Stimulated activated CD4-positive, alpha-beta T cell treated with anti-CD3 and anti-CD28 coated beads, TNF-alpha, amount 100 ng/mL, for 48 hours (primary cell): ENCODE results near the gene PI3.

Experiments
- DNase-seq, 3 donors: peaks; one replicate each; pipeline ENCODE4 v3.0.0-alpha.2; 2020; ENCODE audit warnings: low read depth in 3 of 3

PI3 gene

GRCh38 chr20:45187693-45188092 lies 13.0 kb downstream of the PI3 start:
- DNase-seq: no peak

DNA sequence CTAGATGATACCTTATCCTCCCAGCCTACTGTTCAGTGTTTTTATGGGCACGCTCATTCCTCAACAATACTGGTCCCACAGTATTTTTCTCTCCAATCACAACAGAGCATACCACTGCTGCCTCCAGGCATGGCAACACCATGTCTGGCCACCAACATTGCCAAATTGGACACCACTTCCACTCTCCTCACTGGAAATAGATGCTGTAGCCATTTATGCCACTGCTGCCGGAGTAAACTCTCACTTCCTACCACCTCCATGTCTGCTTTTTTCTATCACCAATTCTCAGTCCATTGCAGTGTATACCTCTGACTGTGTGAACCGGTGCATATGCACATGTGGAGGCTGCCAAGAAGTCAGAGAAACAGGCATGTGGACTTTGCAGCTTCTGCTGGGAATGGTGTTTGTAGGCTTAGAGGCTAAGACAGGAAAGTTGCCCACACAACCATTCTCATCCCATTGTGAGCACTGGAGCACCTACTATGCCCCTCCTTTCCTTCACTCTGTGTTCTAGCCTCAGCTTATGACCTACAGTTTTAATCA lies 14.4 kb downstream of the PI3 start:
- DNase-seq: no peak

GRCh38 chr20:45189861-45190260 lies 15.2 kb downstream of the PI3 start:
- no peak for DNase-seq

DNA sequence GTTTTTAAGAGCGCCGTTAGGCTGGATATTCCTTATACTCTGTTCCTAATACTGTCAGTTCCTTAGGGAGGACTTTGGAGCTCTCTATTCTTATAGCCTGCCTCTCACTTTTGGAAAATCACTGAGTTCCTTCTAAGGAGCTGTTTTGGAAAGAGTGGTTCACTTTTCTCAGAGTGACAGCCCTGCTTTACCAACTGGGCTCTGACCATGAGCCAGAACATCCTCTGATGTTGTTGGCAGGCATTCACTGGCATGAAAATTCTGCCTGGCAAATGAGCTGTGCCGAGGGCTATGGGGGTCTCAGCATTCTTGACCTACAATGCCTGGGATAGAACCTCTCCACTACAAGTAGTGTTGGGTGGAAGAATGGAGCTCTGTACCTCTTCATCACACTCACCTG lies 17.2 kb downstream of the PI3 start:
- no peak for DNase-seq

GRCh38 chr20:45193331-45193730 lies 18.6 kb downstream of the PI3 start:
- no peak for DNase-seq

GRCh38 chr20:45206725-45207124 lies 32.0 kb downstream of the PI3 start, which contains the start of gene SEMG1:
SEMG1 (plus strand) TSS chr20:45207033; CDS start chr20:45207054, 21 bp downstream.
- DNase-seq: no peak

- DNase-seq: no peak
These were observed 35.2 kb downstream of the PI3 start for GRCh38 chr20:45209924-45210323.

DNA sequence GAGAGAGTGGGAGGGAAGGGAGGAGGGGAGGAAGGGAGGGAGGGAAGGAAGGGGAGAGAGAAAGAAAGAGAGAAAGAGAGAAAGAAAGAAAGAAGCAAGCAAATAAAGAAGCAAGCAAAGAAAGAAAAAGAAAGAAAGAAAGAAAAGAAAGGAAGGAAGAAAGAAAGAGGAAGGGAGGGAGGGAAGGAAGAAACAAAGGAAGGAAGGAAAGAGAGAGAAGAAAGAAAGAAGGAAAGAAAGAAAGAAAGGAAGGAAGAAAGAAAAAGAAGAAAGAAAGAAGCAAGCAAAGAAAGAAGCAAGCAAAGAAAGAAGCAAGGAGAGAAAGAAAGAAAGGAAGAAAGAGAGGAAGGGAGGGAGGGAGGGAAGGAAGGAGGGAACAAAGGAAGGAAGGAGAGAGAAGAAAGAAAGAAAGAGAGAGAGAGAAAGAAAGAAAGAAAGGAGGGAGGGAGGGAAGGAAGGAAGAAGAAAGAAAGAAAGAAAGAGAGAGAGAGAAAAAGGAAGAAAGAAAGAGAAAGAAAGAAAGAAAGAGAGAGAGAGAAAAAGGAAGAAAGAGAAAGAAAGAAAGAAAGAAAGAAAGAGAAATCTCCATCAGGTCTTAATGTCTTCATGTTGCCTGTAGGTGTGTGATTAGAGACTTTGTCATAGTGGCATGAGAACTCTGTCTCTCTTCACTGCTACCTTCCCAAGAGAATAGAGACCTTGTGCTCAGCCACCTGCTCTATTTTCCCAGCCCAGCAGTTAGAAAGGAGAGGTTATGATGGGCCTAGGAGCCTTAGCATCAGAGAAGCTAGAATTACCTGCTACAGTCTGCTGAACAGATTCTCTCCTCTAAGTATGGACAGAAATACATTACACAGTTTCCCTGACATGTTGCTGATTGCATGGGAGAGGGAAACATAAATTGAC lies 37.1 kb downstream of the PI3 start:
- no peak for DNase-seq

- no peak for DNase-seq
These were observed 38.1 kb downstream of the PI3 start for GRCh38 chr20:45212836-45213235.

- DNase-seq: no peak
These were observed 43.4 kb downstream of the PI3 start for GRCh38 chr20:45218124-45218523.

- no peak for DNase-seq
These were observed 43.9 kb downstream of the PI3 start for GRCh38 chr20:45218636-45219035.

DNA sequence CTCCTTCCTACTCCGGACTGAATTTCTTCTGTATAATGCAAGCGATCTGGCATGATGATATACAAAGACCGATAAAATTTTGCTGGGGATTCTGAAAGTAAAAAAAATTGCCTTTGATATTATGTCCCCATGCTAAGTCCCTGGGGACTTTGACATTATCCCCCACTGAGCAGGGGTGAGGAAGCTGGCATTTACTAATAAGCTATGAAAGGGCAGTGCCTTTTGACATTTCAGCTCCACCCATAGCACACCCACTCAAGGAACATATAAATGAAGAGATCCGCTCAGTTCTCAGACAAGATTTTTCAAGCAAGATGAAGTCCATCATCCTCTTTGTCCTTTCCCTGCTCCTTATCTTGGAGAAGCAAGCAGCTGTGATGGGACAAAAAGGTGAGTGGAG lies 46.4 kb downstream of the PI3 start, which contains the start of gene SEMG2:
TSS of gene SEMG2 (plus strand) at position 298 of the 400 bp plus-strand sequence. CDS start at position 315, 17 bp downstream.
- no peak for DNase-seq

DNA sequence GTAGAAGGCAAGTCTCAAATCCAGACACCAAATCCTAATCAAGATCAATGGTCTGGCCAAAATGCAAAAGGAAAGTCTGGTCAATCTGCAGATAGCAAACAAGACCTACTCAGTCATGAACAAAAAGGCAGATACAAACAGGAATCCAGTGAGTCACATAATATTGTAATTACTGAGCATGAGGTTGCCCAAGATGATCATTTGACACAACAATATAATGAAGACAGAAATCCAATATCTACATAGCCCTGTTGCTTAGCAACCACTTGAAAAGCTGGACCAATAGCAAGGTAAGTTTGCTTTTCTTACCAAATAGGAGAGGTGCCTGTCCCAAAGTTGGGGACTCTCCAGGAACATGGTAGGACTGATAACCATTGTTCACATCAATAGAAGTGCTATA lies 48.4 kb downstream of the PI3 start:
- no peak for DNase-seq
